ENCODE results near the gene FLG2.

Gene FLG2

DNA sequence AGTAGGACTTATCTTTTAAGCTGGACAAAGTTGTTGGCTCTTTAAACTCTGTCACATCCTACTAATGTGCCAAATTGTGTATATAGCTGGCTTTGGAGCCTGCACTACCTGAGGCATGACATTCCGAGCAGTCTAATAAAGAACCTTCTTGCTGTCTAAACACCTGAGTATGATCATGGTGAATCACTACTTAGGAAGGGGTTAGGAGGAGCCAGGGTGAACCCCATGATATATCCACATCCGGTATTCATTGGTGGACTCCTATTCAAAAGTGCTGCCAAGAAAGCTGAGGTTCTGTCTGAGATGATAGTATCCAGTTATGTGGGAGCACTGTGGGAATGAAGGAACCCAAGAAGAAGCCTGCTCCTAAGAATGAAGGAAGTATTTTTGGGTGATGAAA, 27.1 kb upstream of the FLG2 start:
- no peak for FAIRE-seq
- TF ChIP-seq, protein P1, sequence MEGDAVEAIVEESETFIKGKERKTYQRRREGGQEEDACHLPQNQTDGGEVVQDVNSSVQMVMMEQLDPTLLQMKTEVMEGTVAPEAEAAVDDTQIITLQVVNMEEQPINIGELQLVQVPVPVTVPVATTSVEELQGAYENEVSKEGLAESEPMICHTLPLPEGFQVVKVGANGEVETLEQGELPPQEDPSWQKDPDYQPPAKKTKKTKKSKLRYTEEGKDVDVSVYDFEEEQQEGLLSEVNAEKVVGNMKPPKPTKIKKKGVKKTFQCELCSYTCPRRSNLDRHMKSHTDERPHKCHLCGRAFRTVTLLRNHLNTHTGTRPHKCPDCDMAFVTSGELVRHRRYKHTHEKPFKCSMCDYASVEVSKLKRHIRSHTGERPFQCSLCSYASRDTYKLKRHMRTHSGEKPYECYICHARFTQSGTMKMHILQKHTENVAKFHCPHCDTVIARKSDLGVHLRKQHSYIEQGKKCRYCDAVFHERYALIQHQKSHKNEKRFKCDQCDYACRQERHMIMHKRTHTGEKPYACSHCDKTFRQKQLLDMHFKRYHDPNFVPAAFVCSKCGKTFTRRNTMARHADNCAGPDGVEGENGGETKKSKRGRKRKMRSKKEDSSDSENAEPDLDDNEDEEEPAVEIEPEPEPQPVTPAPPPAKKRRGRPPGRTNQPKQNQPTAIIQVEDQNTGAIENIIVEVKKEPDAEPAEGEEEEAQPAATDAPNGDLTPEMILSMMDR (IDR thresholded peaks at IDR 0.05; ENCODE audit: insufficient read depth, missing control alignments), result no peak
- DNase-seq (ENCODE audit: insufficient read length, low spot score), result no peak

DNA sequence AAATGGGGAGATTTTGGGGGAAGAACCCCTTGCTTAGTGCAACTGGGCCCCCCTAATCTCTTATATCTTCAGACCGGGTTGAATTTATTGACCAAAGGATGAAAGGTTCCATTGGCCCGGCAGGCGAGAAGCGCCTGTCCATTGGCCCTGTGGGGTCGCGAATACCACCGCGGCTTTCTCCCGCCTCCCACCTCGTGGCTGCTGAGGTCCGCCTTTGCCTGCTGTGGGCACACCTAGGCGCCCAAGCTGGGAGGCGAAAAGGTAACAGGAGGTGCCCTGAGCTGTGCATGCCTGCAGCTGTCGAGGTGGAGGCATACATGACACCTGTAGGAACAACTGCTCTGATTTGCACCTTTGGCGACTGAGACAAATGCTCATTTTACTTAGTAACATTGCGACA, 21.1 kb upstream of the FLG2 start:
- TF ChIP-seq, protein P1 (IDR thresholded peaks at IDR 0.05; ENCODE audit: insufficient read depth, missing control alignments), result no peak
- FAIRE-seq (no peak), DNase-seq (ENCODE audit: insufficient read length, low spot score) (no peak)

DNA sequence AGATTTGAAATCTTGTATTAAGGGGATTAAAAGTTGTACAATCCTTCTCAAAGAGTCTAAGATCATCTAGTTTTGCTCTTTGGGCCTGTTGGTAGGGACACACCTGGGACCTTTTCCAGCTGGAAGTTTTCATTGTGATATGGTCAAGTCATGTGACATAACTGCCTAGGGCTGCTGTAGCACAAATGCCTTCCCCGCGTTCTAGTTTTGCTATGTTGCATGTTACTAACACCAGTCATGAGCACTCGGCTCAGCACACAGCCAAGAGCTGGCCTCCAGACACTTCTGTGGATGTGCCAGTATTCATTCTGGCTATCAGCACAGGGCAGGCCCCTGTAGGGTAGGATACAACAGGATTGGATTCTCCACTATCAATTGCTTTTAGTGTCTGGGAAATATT, 14.6 kb upstream of the FLG2 start:
- FAIRE-seq (no peak), DNase-seq (ENCODE audit: insufficient read length, low spot score) (no peak)
- TF ChIP-seq, protein P1 (IDR thresholded peaks at IDR 0.05; ENCODE audit: insufficient read depth, missing control alignments), result no peak

DNA sequence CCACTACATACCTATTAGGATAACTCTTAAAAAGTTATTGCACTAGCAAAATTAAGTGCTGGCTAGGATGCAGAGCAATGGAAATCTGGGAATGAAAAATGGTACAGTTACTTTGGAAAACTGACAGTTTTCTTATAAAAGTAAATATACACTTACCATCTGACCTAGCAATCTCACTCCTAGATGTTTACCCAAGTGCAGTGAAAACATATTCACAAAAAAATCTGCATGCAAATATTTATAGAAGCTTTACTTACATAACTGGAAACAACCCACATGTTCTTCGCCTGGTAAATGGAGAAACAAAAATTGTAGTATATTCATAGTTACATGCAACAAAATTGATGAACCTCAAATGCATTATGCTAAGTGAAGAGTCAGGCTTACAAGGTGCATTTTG, 12.9 kb upstream of the FLG2 start:
- no peak for FAIRE-seq
- DNase-seq (ENCODE audit: insufficient read length, low spot score), result no peak

DNA sequence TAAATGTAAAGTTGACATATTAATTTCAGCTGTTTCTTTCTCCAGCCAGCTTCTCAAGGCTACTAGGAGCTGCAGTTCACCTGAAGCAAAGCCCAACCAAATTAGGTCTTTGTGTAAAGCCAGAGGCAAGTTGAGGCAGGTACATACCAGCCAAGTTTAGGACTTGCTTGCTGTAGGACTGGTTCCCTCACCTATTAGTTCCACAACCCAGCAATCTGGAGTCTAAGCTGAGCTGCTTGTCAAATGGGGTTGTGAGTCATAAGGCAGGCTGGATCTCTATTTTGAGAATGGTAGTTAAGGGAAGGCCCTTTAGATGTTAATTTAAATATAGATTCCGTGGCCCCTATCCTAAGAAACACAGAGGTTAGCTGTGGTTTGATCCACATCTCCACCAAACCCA, 7.6 kb upstream of the FLG2 start:
- DNase-seq (ENCODE audit: insufficient read length, low spot score) (no peak), FAIRE-seq (no peak)
- TF ChIP-seq, protein P1 (IDR thresholded peaks at IDR 0.05; ENCODE audit: insufficient read depth, missing control alignments), result no peak

More for the DNA sequence above, 12.9 kb upstream of the FLG2 start:
- TF ChIP-seq, protein P1 (IDR thresholded peaks at IDR 0.05; ENCODE audit: insufficient read depth, missing control alignments), result no peak

DNA sequence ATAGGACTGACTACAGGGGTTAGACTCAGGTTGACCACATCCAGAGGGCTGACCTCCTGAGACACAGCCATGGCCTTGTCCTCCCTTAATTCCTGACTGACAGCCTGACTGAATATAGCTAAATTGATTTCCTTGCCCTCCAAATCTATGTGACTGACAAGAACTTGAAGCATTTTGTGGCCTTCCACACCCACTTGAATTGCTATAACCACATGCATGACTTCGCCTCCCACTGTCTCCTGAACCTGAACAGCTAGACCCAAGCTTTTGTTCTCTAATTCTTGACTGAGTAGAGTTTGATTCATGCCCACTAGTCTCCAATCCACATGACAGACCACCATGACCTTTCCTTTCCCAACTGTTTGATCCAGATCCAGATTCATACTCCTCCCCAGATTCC, 3.1 kb downstream of the FLG2 start:
- no peak for DNase-seq (ENCODE audit: insufficient read length, low spot score)
- TF ChIP-seq, protein P1 (IDR thresholded peaks at IDR 0.05; ENCODE audit: insufficient read depth, missing control alignments), result no peak
- FAIRE-seq, result no peak

DNA sequence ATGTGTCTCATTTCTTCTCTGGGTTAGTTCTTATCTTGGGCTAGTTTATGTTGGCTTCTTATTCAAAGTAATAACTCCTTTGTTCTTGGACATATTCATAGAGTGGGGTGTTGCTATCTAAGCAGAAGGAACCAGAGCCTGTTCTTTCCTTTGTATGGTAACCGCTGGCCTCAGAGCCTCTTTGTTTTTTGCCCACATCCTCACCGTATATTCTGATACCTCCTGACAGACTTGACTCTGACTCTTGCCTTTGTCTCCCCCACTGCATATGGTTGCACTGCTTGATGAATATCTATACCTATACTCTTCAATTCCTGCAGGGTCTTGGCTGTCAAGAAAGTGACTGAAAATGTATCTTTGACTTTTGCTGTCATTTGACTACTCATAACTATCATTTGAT, 10.2 kb downstream of the FLG2 start:
- TF ChIP-seq, protein P1 (IDR thresholded peaks at IDR 0.05; ENCODE audit: insufficient read depth, missing control alignments), result no peak
- DNase-seq (ENCODE audit: insufficient read length, low spot score), result no peak
- FAIRE-seq, result no peak

Data from D721Med (cell line).